Iris pigment epithelial cell (primary cell): Measurements from ENCODE around the gene CBR4.
"Not testable (repeated sequence)": the region's sequence is repeated elsewhere in the genome, so short reads cannot be mapped to it uniquely, and the experiment has no call there.

ENCODE experiments used
- DNase-seq: peaks from one replicate; pipeline ENCODE4 v3.0.0-alpha.2; 2011; ENCODE audit warnings: low read depth

Gene CBR4

GRCh38 chr4:168993714-168994510 is 16.1 kb downstream of the CBR4 start:
- peak; percentile 68 for DNase-seq

DNA sequence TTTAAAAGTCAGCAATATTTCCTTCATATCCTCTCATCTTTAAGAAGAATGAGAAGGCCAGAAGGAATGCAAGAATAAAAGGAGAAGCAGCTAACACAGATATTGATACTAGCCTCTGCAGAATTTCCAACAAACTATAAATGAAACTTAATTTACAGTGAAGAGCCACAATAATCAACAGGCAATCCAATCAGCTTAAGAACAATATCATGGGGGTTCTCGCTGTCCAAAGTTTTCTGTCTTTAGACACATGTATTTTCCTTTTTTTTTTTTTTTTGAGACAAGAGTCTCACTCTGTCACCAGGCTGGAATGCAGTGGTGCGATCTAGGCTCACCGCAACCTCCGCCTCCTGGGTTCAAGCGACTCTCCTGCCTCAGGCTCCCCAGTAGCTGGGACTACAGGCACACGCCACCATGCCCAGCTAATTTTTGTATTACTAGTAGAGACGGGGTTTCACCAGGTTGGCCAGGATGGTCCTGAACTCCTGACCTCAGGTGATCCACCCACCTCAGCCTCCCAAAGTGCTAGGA is 17.0 kb downstream of the CBR4 start:
- DNase-seq, result not testable (repeated sequence)

DNA sequence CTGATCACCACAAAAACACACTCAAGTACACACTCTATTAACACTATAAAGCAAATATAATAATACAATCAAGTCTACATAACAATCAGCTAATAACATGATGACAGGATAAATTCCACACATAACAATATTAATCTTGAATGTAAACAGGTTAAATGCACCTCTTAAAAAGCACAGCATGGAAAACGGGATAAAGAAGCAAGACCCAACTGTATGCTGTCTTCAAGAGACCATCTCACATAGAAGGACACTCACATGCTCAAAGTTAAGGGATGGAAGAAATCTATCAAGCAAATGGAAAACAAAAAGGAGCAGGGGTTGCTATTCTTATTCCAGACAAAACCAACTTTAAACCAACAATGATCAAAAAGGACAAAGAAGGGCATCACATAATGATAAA is 28.1 kb downstream of the CBR4 start:
- DNase-seq, result no peak

- peak; percentile 58 for DNase-seq
Measured at GRCh38 chr4:168981460-168981859, 28.6 kb downstream of the CBR4 start.

DNA sequence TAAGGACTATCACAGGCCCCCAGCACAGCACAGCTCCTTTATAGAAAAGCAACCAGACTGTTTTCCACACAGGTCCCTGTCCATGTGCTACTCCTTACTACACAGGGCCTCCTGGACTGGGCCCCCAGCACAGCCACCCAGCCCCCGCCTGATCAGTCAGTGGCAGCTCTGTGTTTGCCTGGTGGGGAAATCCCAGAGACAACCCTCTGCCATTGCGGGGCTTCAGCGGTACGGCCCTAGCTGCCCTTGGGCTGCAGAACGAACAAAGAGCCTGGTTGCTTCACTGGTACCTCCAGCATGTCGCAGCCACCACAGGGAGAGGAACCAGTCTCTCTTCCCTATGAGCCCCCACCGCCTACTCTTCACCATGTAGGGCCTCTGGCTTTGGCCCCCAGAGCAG is 30.7 kb downstream of the CBR4 start:
- DNase-seq, result no peak

DNA sequence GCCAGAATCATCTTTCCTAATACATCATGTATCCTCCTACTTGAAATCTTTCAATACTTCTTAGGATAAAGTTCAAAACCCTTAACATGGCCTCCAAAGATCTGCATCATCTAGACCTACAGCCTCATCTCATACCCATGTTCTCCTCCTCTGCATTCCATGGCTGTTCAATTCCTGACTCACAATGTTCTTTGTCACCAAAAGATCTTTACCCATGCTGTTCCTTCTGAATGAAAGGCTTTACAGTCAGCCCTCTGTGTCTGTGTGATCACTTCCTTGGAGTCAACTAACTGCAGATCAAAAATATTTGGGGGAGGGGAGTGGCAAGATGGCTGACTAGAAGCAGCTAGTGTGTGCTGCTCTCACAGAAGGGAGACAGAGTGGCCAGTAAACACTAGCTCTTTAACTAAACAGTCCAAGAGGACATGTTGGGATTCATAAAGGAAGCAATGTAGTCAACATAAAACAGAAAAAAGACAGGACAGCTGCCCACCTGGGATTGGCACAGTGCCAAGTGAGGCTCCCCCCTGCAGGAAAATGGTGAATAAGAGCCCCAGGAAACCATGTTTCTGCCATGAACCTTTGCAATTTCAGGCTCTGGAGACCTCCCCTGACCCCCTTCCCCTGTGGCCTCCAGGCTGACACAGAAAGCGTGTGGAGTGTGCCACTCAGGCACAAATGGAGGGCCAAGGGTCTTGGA is 31.9 kb downstream of the CBR4 start:
- peak; percentile 63 for DNase-seq

GRCh38 chr4:168972596-168972995 is 37.5 kb downstream of the CBR4 start:
- DNase-seq, result no peak

- no peak for DNase-seq
Measured at GRCh38 chr4:168960716-168961115, 49.3 kb downstream of the CBR4 start.

DNA sequence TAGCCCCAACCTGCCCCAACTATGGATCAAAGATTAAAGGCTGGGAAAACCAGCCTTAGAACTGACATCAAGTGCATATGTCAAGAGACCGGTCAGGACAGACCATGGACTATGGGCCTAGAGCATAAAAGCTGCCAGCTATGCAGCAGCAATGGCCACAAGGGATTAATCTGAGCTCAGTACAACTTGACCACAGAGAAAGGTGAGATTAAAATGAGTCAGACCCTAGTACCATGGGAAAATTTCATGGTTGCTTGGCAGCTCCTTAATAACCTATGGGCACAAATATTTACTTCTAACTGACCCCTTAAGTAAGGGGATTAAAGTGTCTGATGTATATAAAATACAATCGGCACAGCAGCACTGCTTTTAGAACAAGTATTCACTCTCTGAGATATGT is 54.4 kb downstream of the CBR4 start:
- DNase-seq, result peak; percentile 50

- DNase-seq, result not testable (repeated sequence)
Measured at GRCh38 chr4:168952821-168953246, 57.2 kb downstream of the CBR4 start.

DNA sequence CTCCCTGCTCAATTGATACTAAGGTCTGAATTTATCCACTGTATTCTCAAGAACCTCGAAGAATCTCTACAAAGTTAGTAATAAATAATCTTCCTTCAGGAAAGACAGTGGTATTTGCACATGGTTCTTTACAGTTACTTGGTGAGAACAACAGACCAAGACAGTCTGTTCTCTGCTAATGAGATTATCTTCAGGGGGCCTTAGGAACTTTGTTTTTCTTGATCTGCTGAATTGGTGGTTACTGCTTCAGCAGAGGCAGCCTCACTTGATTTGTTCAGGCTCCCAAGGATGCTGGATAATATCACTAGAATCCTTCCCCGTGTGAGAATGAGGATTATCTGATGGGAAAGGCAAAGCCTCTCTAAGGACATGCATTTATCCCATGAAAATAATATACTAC is 64.8 kb downstream of the CBR4 start:
- no peak for DNase-seq

GRCh38 chr4:168942985-168943384 is 67.1 kb downstream of the CBR4 start:
- no peak for DNase-seq
